Measurements from ENCODE around the gene CP. TPM values are rescaled to one million over a fixed set of nuclear protein-coding genes. Genes with fewer than 3 reads are reported as not detected.
A peak's percentile ranks its signal among the peaks of the same experiment; 100 is the strongest.

The CP gene
- total and polyA plus RNA-seq, 2 of the 13 experiments (the other 11 are each of a cell fraction or from before 2014, with no cell fraction given), result 42.6 to 789 TPM

GRCh38 chr3:149221783-149222517 lies at the start of gene CP (continued):
- peak; percentile 26; the same call in 1 of the 2 replicates for TF ChIP-seq FOXA1 (IDR thresholded peaks at IDR 0.05)
- peak; percentile 55; the same call in 1 of the 2 replicates for TF ChIP-seq FOXA1 (CRISPR knock-in tag; IDR thresholded peaks at IDR 0.05)
- TF ChIP-seq ZNF703 (CRISPR knock-in tag; IDR thresholded peaks at IDR 0.05; ENCODE audit: borderline replicate concordance), result no peak
- TF ChIP-seq ZKSCAN8 (CRISPR knock-in tag; IDR thresholded peaks at IDR 0.05; ENCODE audit: borderline replicate concordance), result peak; percentile 45; the same call in 1 of the 2 replicates
- peak; percentile 46; the same call in 1 of the 2 replicates for TF ChIP-seq RXRB (CRISPR knock-in tag; IDR thresholded peaks at IDR 0.05; ENCODE audit: borderline replicate concordance)
- peak; percentile 75; the same call in 1 of the 2 replicates for TF ChIP-seq BCL6 (CRISPR knock-in tag; IDR thresholded peaks at IDR 0.05)
- no peak for TF ChIP-seq GTF2F1 (IDR thresholded peaks at IDR 0.05; ENCODE audit: low read length)
- TF ChIP-seq GATAD1 (CRISPR knock-in tag; IDR thresholded peaks at IDR 0.05), result peak; percentile 31; the same call in 1 of the 2 replicates
- TF ChIP-seq CREM (IDR thresholded peaks at IDR 0.05), result peak; percentile 72
- no peak for TF ChIP-seq CREM (CRISPR knock-in tag; IDR thresholded peaks at IDR 0.05)
- TF ChIP-seq PRDM4 (CRISPR knock-in tag; IDR thresholded peaks at IDR 0.05; ENCODE audit: borderline replicate concordance), result no peak
- peak; percentile 94 for TF ChIP-seq FOXP4 (CRISPR knock-in tag; IDR thresholded peaks at IDR 0.05)
- TF ChIP-seq FOXO1 (CRISPR knock-in tag; IDR thresholded peaks at IDR 0.05), result peak; percentile 72; the same call in 1 of the 2 replicates
- no peak for TF ChIP-seq GRHL1 (CRISPR knock-in tag; conservative IDR thresholded peaks at IDR 0.05)
- TF ChIP-seq HNRNPK (IDR thresholded peaks at IDR 0.05; ENCODE audit: low read depth, low read length, poor library complexity, severe bottlenecking), result no peak
- TF ChIP-seq MLXIP (CRISPR knock-in tag; IDR thresholded peaks at IDR 0.05; ENCODE audit: borderline replicate concordance), result no peak

Data from HepG2 (cell line).